ENCODE data around the gene CBX8. TPM values are rescaled to one million over a fixed set of nuclear protein-coding genes. Genes with fewer than 3 reads are reported as not detected.

The CBX8 gene
- 1 to 10 TPM; 1.7 to 4.3 (median 3.1) TPM for total RNA-seq

- H3K4me3 Mint-ChIP-seq = peak within 1 kb of the TSS; percentile 80
- no peaks in the 10 kb centered on the region for H3K36me3 Mint-ChIP-seq (ENCODE audit: insufficient read depth)
- H3K9me3 Mint-ChIP-seq = no peaks in the 10 kb centered on the region
- ATAC-seq (peak; percentile 90 to 91), DNase-seq (peak; percentile 99)
- H3K4me1 Mint-ChIP-seq (ENCODE audit: low read depth) = peaks cover 29% of the 10 kb centered on the region
- peaks cover 39% of the 10 kb centered on the region for H3K27me3 Mint-ChIP-seq (ENCODE audit: low read depth)
These were observed at the start of gene CBX8 for GRCh38 chr17:79796763-79797491. TSS of gene CBX8 (minus strand) at chr17:79797077. CDS start at chr17:79796998, 79 bp downstream.

DNA sequence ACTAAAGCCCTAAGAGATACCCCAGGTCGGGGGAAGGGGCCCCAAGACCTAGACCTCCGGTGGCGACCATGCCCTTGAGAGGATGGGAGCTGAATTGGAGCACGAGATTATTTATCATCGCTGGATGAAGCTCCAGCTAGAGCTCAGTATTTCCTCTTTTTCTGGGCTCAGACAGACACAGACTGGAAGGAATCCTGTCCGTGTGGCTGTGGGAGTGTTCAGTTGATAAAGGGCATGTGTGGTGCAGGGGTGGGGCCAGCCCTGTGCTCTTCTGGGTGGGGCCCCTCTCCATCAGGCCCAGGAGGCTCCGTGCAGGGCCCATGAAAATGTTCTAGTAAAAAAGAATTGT, 48.7 kb upstream of the CBX8 start:
- DNase-seq (no peak), ATAC-seq (no peak)
- Mint-ChIP-seq H3K4me1 (ENCODE audit: low read depth) (peaks cover 20% of the 10 kb centered on the region), H3K27me3 (ENCODE audit: low read depth) (peaks cover 29% of the 10 kb centered on the region), H3K4me3 (peak overlapping the region; percentile 16), H3K36me3 (ENCODE audit: insufficient read depth) (no peaks in the 10 kb centered on the region), H3K9me3 (no peaks in the 10 kb centered on the region)

DNA sequence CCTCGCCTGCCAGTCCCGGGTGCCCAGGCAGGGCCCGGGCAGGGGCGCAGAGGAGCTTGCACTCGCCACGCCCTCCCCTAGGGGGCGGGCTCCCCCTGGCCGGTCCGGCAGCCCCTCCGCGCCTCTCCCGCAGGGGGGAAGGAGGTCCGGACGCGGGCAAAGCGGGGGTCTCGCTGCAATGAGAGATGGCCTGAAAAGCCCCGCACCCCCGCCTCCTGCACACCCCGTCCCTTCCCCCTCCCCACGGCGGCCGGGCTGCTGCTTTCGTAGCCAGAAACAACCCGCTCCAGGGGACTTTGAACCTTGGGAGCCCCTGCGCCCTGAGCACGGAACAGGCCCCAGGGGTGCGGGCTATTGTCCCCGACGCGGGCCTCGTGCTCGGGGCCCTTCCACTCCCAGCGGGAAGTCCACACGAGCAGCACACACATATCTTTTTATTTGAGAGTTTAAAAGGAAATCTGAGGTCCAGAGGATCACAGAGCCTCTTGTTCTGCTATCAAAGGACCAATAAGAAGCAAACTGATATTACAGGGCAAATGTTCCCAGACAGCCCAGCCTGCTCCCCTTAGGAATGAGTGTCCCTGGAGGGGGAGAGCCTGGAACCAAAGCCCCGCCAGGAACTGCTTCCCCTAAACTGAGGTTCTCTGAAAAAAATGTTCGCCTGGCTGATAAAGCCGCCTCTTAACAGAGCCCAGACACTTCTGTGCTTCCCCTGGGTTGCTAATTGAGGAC, 48.2 kb upstream of the CBX8 start:
- DNase-seq = no peak

GRCh38 chr17:79843816-79844800, 47.2 kb upstream of the CBX8 start:
- peaks cover 34% of the 10 kb centered on the region for H3K27me3 Mint-ChIP-seq (ENCODE audit: low read depth)
- DNase-seq = no peak

More for the DNA sequence above, 48.2 kb upstream of the CBX8 start:
- ATAC-seq = peak; percentile 55 to 65
- Mint-ChIP-seq H3K36me3 (ENCODE audit: insufficient read depth) (no peaks in the 10 kb centered on the region), H3K4me3 (peak overlapping the region; percentile 16), H3K27me3 (ENCODE audit: low read depth) (peaks cover 31% of the 10 kb centered on the region), H3K9me3 (no peaks in the 10 kb centered on the region), H3K4me1 (ENCODE audit: low read depth) (peaks cover 22% of the 10 kb centered on the region)

DNA sequence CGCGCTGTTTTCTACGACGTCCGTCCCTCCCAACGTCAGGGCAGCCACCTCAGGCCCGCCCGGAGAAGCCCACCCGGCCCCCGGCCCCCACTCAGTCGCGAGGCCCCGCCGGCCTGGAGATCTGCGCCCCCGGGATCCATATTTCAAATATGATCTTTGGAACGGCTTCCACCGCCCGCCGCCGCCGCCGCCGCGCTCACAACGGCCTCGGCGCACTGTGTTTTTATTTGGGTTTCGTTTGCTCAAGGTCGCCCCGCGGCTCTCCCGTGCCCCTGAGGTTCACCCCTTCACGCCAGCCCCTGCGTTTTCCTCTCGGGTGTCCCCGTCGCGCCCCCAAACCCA, 46.6 kb upstream of the CBX8 start:
- no peak for DNase-seq
- no peak for ATAC-seq
- Mint-ChIP-seq H3K9me3 (no peaks in the 10 kb centered on the region), H3K4me3 (peak overlapping the region; percentile 76), H3K27me3 (ENCODE audit: low read depth) (peaks cover 34% of the 10 kb centered on the region), H3K4me1 (ENCODE audit: low read depth) (peaks cover 25% of the 10 kb centered on the region), H3K36me3 (ENCODE audit: insufficient read depth) (no peaks in the 10 kb centered on the region)

More at GRCh38 chr17:79843816-79844800, 47.2 kb upstream of the CBX8 start:
- ATAC-seq = no peak
- H3K4me3 Mint-ChIP-seq = peak overlapping the region; percentile 76
- H3K4me1 Mint-ChIP-seq (ENCODE audit: low read depth) = peaks cover 25% of the 10 kb centered on the region
- no peaks in the 10 kb centered on the region for H3K36me3 Mint-ChIP-seq (ENCODE audit: insufficient read depth)
- no peaks in the 10 kb centered on the region for H3K9me3 Mint-ChIP-seq

GRCh38 chr17:79842656-79843473, 46.0 kb upstream of the CBX8 start:
- Mint-ChIP-seq H3K36me3 (ENCODE audit: insufficient read depth) (no peaks in the 10 kb centered on the region), H3K9me3 (no peaks in the 10 kb centered on the region), H3K27me3 (ENCODE audit: low read depth) (peaks cover 29% of the 10 kb centered on the region), H3K4me3 (peak overlapping the region; percentile 65), H3K4me1 (ENCODE audit: low read depth) (peaks cover 31% of the 10 kb centered on the region)
- DNase-seq (no peak), ATAC-seq (no peak)

DNA sequence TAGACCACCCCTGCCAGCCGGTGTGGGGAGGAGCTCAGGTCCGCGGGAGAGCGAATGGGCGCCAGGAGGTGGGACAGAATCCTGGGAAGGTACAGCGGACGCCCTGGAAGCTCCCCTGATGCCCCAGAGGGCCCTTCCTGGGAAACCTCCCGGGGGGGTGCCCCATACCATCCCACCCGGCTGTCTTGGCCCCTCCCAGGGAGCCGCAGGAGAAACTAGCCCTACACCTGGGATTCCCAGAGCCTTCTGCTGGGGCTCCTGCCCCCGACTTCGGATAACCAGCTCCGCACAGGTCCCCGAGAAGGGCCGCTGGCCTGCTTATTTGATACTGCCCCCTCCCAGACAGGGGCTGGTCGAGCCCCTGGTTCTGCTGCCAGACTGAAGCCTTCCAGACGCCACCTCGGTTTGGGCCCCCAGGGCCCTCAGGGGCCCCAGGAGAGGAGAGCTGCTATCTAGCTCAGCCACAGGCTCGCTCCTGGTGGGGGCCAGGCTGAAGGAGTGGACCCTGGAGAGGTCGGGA, 45.3 kb upstream of the CBX8 start:
- H3K36me3 Mint-ChIP-seq (ENCODE audit: insufficient read depth) = no peaks in the 10 kb centered on the region
- no peaks in the 10 kb centered on the region for H3K9me3 Mint-ChIP-seq
- H3K27me3 Mint-ChIP-seq (ENCODE audit: low read depth) = peaks cover 29% of the 10 kb centered on the region
- DNase-seq (no peak), ATAC-seq (no peak)
- peak overlapping the region; percentile 65 for H3K4me3 Mint-ChIP-seq
- peaks cover 36% of the 10 kb centered on the region for H3K4me1 Mint-ChIP-seq (ENCODE audit: low read depth)

DNA sequence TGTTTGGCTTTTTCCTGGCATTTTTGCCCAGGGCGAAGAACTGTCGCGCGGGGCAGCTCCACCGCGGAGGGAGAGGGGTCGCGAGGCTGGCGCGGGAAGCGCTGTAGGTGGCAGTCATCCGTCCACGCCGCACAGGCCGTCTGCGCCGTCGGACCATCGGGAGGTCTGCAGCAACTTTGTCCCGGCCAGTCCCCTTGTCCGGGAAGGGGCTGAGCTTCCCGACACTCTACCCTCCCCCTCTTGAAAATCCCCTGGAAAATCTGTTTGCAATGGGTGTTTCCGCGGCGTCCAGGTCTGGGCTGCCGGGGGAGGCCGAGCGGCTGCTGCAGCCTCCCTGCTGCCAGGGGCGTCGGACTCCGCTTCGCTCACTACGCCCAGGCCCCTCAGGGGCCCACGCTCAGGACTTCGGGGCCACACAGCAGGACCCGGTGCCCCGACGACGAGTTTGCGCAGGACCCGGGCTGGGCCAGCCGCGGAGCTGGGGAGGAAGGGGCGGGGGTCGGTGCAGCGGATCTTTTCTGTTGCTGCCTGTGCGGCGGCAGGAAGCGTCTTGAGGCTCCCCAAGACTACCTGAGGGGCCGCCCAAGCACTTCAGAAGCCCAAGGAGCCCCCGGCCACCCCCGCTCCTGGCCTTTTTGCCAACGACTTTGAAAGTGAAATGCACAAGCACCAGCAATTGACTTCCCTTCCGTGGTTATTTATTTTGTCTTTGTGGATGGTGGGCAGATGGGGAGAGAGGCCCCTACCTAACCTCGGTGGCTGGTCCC, 44.7 kb upstream of the CBX8 start:
- ATAC-seq (no peak), DNase-seq (no peak)
- Mint-ChIP-seq H3K4me1 (ENCODE audit: low read depth) (peaks cover 43% of the 10 kb centered on the region), H3K4me3 (peak overlapping the region; percentile 48), H3K27me3 (ENCODE audit: low read depth) (peaks cover 29% of the 10 kb centered on the region), H3K36me3 (ENCODE audit: insufficient read depth) (no peaks in the 10 kb centered on the region), H3K9me3 (no peaks in the 10 kb centered on the region)

- H3K4me3 Mint-ChIP-seq = no peak overlapping the region
- DNase-seq (no peak), ATAC-seq (no peak)
- H3K4me1 Mint-ChIP-seq (ENCODE audit: low read depth) = peaks cover 43% of the 10 kb centered on the region
- peaks cover 28% of the 10 kb centered on the region for H3K27me3 Mint-ChIP-seq (ENCODE audit: low read depth)
- H3K36me3 Mint-ChIP-seq (ENCODE audit: insufficient read depth) = no peaks in the 10 kb centered on the region
- no peaks in the 10 kb centered on the region for H3K9me3 Mint-ChIP-seq
These were observed 44.1 kb upstream of the CBX8 start for GRCh38 chr17:79840989-79841286.

- Mint-ChIP-seq H3K9me3 (no peaks in the 10 kb centered on the region), H3K4me1 (ENCODE audit: low read depth) (peaks cover 43% of the 10 kb centered on the region), H3K4me3 (peak overlapping the region; percentile 51), H3K27me3 (ENCODE audit: low read depth) (peaks cover 23% of the 10 kb centered on the region), H3K36me3 (ENCODE audit: insufficient read depth) (no peaks in the 10 kb centered on the region)
- ATAC-seq (no peak), DNase-seq (no peak)
These were observed 43.6 kb upstream of the CBX8 start for GRCh38 chr17:79840269-79840988.

DNA sequence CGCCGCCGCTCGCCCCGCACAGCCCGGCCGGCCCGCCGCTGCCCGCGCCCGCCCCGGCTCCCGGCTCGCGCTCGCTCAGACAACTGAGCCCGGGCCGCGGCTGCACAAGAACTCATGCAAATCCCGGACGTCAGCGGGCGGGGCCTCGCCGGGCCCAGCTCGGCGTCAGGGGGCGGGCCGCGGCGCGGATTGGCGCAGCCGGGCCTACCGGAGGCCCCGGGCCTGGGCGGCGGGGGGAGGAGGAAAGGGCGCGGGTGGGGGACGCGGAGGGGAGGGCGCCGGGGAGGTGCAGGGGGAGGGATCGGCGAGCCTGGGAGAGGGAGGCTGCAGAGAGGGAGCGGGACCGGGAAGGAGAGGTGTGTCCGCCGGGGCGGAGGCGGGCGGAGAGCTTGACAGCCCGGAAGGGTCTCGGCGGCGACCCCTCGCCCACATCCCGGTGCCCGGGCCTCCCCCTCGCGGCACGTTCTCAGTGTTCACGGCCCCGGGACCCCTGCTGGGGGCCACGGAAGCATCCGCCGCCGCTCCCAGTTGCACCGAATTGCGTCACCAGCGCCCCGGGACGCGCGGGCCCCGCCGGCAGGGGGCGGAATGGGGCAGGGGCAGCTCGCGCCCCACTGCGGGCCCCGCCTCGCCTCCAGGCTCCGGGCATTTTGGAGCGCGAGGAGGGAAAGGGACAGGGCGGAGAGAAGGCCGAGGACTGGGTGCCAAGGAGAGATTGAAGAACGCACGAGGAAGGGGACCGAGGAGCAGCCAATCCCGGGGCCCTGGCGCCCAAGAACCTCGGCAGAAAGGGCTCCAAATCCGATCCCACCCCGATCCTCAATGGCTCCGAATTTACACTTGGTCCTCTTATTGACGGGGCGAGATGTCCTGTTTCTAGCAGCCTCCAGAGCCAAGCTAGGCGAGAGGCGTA, 42.7 kb upstream of the CBX8 start, which contains the start of gene CBX4:
Gene CBX4 (minus strand): TSS at position 85 of the 913 bp plus-strand sequence. CDS start 189 bp downstream, outside the sequence.
- peaks cover 44% of the 10 kb centered on the region for H3K4me1 Mint-ChIP-seq (ENCODE audit: low read depth)
- peak; percentile 87 for DNase-seq
- H3K4me3 Mint-ChIP-seq = peak within 1 kb of the TSS; percentile 86
- H3K36me3 Mint-ChIP-seq (ENCODE audit: insufficient read depth) = peaks cover 1% of the 10 kb centered on the region
- H3K27me3 Mint-ChIP-seq (ENCODE audit: low read depth) = peaks cover 23% of the 10 kb centered on the region
- ATAC-seq = peak; percentile 89
- H3K9me3 Mint-ChIP-seq = no peaks in the 10 kb centered on the region
